Purkinje cell (primary cell): Measurements from ENCODE around the gene IFI44. TPM values are rescaled to one million over a fixed set of nuclear protein-coding genes. Genes with fewer than 3 reads are reported as not detected.

Source experiments
- polyA plus RNA-seq: library from polyadenylated mRNA; unstranded; fragments of >200 nt; fragmentation: Nextera tagmentation; gene quantifications from 2 replicates; pipeline ENCODE4 v1.2.1, GENCODE V29; 2014

The IFI44 gene, protein sequence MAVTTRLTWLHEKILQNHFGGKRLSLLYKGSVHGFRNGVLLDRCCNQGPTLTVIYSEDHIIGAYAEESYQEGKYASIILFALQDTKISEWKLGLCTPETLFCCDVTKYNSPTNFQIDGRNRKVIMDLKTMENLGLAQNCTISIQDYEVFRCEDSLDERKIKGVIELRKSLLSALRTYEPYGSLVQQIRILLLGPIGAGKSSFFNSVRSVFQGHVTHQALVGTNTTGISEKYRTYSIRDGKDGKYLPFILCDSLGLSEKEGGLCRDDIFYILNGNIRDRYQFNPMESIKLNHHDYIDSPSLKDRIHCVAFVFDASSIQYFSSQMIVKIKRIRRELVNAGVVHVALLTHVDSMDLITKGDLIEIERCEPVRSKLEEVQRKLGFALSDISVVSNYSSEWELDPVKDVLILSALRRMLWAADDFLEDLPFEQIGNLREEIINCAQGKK
- polyA plus RNA-seq: 2.5 and 4.2 TPM in 2 replicates

DNA sequence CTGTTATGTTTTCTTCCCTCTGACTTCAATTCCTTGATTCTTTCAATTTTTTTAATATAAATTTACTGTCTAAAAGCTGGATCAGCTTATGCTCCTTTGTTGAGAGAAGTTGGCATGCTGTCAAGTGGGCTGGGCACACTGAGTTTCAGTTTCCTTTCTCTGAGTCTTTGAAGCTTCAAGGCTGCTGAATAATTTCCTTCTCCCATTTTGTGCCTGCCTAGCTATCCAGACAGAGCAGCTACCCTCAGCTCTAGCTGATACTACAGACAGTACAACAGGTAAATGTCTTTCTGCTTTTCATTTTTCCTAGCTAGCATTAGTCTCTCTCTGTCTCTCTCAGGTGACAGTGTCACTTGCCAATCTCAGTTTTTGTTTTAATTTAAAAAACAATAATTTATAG is at the start of gene IFI44:
IFI44 (plus strand) TSS at position 204 of the 400 bp plus-strand sequence. CDS start 365 bp downstream, outside the sequence.

DNA sequence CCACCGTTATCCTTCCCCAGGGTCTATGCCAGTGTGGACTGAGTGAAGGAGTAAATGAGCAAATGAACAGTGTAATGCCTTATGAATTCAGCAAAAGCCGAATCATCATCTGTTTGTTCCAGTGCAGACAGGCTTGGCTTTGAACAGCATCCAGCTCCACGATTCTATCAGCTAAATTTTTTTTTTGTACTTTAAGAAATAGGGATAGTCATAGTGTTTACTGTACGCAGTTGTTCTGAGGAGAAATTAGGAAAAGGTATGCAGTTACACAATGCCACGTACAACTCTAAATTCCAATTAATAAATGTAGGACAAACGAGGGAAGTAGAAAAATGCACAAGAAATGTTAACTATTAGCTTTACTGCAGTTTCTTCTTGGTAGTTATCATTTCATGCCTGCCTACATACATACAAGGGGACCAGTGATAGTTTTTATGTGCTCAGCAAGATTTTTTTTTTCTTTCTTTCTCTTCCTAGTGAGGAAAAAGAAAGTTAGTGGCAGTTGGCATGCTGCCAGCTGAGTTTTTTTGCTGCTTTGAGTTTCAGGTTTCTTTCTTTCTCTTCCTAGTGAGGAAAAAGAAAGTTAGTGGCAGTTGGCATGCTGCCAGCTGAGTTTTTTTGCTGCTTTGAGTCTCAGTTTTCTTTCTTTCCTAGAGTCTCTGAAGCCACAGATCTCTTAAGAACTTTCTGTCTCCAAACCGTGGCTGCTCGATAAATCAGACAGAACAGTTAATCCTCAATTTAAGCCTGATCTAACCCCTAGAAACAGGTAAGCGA is 29.6 kb upstream of the IFI44 start, which contains the start of gene IFI44L:
IFI44L (plus strand) TSS at position 646 of the 777 bp plus-strand sequence. CDS start 7,468 bp downstream, outside the sequence.

Other genes starting within 250 kb of the IFI44 start
- gene PTGFR, start 158.9 kb upstream of the IFI44 start, polyA plus RNA-seq: not detected in 2 replicates
- gene IFI44L, start 29.4 kb upstream of the IFI44 start, polyA plus RNA-seq: 2.9 and 6.7 TPM in 2 replicates